ENCODE results near the gene MAPRE3. TPM values are rescaled to one million over a fixed set of nuclear protein-coding genes. Genes with fewer than 3 reads are reported as not detected.

Gene MAPRE3
- total and polyA plus RNA-seq, 9 of the 15 experiments (the other 6 are each of a cell fraction or from before 2014, with no cell fraction given), result 0.70 to 43.2 (median 12.6) TPM

GRCh38 chr2:27009716-27010115, 39.3 kb downstream of the MAPRE3 start (continued):
- TF ChIP-seq ZBTB40 (IDR thresholded peaks at IDR 0.05) (no peak), ZBTB40 (CRISPR knock-in tag; IDR thresholded peaks at IDR 0.05) (no peak), RAD21 (CRISPR knock-in tag; conservative IDR thresholded peaks at IDR 0.05 in 1 of 2, IDR thresholded peaks at IDR 0.05 in 1 of 2) (no peak), NFIX (CRISPR knock-in tag; IDR thresholded peaks at IDR 0.05; ENCODE audit: low read depth) (no peak), ATF4 (CRISPR knock-in tag; IDR thresholded peaks at IDR 0.05) (0 out of 2 replicates have a peak, but pooled peaks have one; percentile 21), ZNF764 (CRISPR knock-in tag; IDR thresholded peaks at IDR 0.05; ENCODE audit: low read depth) (no peak), MITF (IDR thresholded peaks at IDR 0.05) (no peak), NR4A1 (CRISPR knock-in tag; IDR thresholded peaks at IDR 0.05) (no peak), NR4A1 (tag; IDR thresholded peaks at IDR 0.05) (0 out of 2 replicates have a peak, but pooled peaks have one; percentile 27)

All from K562 (cell line).